GM12878 (cell line): ENCODE data around the gene UNC93A. TPM values are rescaled to one million over a fixed set of nuclear protein-coding genes. Genes with fewer than 3 reads are reported as not detected.

Experiments used
- ATAC-seq: fragments of 200-7000 bp; cut with Tn5 transposase; 3 replicates; pipeline ENCODE4 v1.9.1; 2020; ENCODE audit warnings: mild to moderate bottlenecking, moderate library complexity
- BruUV-seq: library from RNA; stranded (reverse); fragments of 400-500 nt; replicated peaks from 2 replicates; lab custom pipeline; 2021; lab: Mats Ljungman, UMichigan
- CTCF ChIA-PET: fragments of 300-600 bp; sonication (Branson Sonifier 250); formaldehyde crosslinking; extraction: SDS; loops from one replicate; lab custom pipeline; 2021; ENCODE audit warnings: inconsistent platforms; lab: Yijun Ruan, JAX
- POLR2A ChIA-PET: fragments of 350-600 bp; formaldehyde crosslinking; extraction: SDS; loops from one replicate; lab custom pipeline; 2021; ENCODE audit warnings: inconsistent platforms; lab: Charles Lee
- RAD21 ChIA-PET: fragments of 300-600 bp; sonication (Branson Sonifier 250); formaldehyde crosslinking; loops from one replicate; lab custom pipeline; 2023; ENCODE audit warnings: antibody characterized with exemption; ENCODE audit not compliant: unreplicated experiment; lab: Charles Lee
- SMC1A ChIA-PET: fragments of 300-600 bp; sonication (Branson Sonifier 250); formaldehyde crosslinking; loops from one replicate; lab custom pipeline; 2023; ENCODE audit not compliant: unreplicated experiment, uncharacterized antibody; lab: Charles Lee
- DNase-seq: peaks from one replicate; pipeline ENCODE4 v3.0.0-alpha.2; 2011; ENCODE audit warnings: low read depth, low spot score
- FAIRE-seq: peaks from 3 replicates; lab custom pipeline; 2011; peaks lifted over from hg19 to GRCh38; lab: Jason Lieb, UNC
- H2AFZ ChIP-seq: 2 replicates; pipeline ENCODE4 v1.6.0; 2011; ENCODE audit warnings: low read depth, low read length, control low read depth; ENCODE audit not compliant: control insufficient read depth
- H3K27ac ChIP-seq: 2 replicates; pipeline ENCODE4 v1.5.1; 2011; ENCODE audit warnings: control low read depth; ENCODE audit not compliant: control insufficient read depth, insufficient read depth
- H3K27me3 ChIP-seq, 2 experiments: replicated peaks in 1 of 2; 2 replicates each; pipeline versions ENCODE4 v1.6.0 to v1.6.1; 2011; ENCODE audit warnings: low read length in 1 of 2; ENCODE audit not compliant: control insufficient read depth in 2 of 2, insufficient read depth in 2 of 2
- H3K36me3 ChIP-seq, 2 experiments: 2 replicates each; pipeline ENCODE4 v1.5.1; 2011; ENCODE audit warnings: low read length in 1 of 2; ENCODE audit not compliant: control insufficient read depth in 2 of 2, insufficient read depth in 2 of 2
- H3K4me1 ChIP-seq: 2 replicates; pipeline ENCODE4 v1.6.1; 2011; ENCODE audit warnings: mild to moderate bottlenecking, low read length, moderate library complexity, mixed read lengths; ENCODE audit not compliant: control insufficient read depth, insufficient read depth
- H3K4me2 ChIP-seq: 2 replicates; pipeline ENCODE4 v1.6.0; 2011; ENCODE audit warnings: control low read depth; ENCODE audit not compliant: control insufficient read depth, insufficient read depth
- H3K4me3 ChIP-seq: fragments of 200-600 bp; sonication (generic); 2 replicates; pipeline ENCODE4 v1.5.1; 2016
- H3K79me2 ChIP-seq: 2 replicates; pipeline ENCODE4 v1.6.0; 2011; ENCODE audit warnings: low read length; ENCODE audit not compliant: control insufficient read depth, insufficient read depth
- H3K9ac ChIP-seq: 2 replicates; pipeline ENCODE4 v1.8.0; 2011; ENCODE audit warnings: low read length, control low read depth, mixed read lengths; ENCODE audit not compliant: control insufficient read depth, insufficient read depth
- H3K9me3 ChIP-seq: replicated peaks from 3 replicates; pipeline ENCODE4 v1.5.1; 2011; ENCODE audit warnings: mild to moderate bottlenecking, low read length; ENCODE audit not compliant: control insufficient read depth, insufficient read depth
- H4K20me1 ChIP-seq: 2 replicates; pipeline ENCODE4 v1.6.0; 2011; ENCODE audit not compliant: control insufficient read depth, insufficient read depth
- ATF3 ChIP-seq: IDR thresholded peaks from 2 replicates; pipeline ENCODE4 v1.6.1; 2011; ENCODE audit warnings: low read depth, mild to moderate bottlenecking, low read length, moderate library complexity, borderline replicate concordance; ENCODE audit errors: extremely low read depth
- CREM ChIP-seq: IDR thresholded peaks from 2 replicates; pipeline ENCODE4 v1.6.1; 2014; ENCODE audit warnings: antibody characterized with exemption, low read depth
- JUNB ChIP-seq: IDR thresholded peaks from 2 replicates; pipeline ENCODE4 v1.6.1; 2016; ENCODE audit warnings: antibody characterized with exemption, mild to moderate bottlenecking
- NR2F1 ChIP-seq: fragments of 450-650 bp; conservative IDR thresholded peaks from 2 replicates; pipeline ENCODE4 v1.6.1; 2017; ENCODE audit warnings: mild to moderate bottlenecking
- POLR2A ChIP-seq: IDR thresholded peaks from 2 replicates; pipeline ENCODE4 v1.6.1; 2011; ENCODE audit warnings: low read depth, mild to moderate bottlenecking, low read length
- RBBP5 ChIP-seq: fragments of 200-600 bp; sonication (generic); conservative IDR thresholded peaks from 2 replicates; pipeline ENCODE4 v1.6.1; 2016
- RFX5 ChIP-seq: IDR thresholded peaks from 2 replicates; pipeline ENCODE4 v1.6.1; 2011; ENCODE audit warnings: low read depth, low read length, improper control_type of control experiment
- TAF1 ChIP-seq: IDR thresholded peaks from 2 replicates; pipeline ENCODE4 v1.6.1; 2011; ENCODE audit warnings: mild to moderate bottlenecking, low read depth, low read length, borderline replicate concordance
- TCF12 ChIP-seq: IDR thresholded peaks from 2 replicates; pipeline ENCODE4 v1.6.1; 2011; ENCODE audit warnings: low read depth, mild to moderate bottlenecking, low read length
- WGBS: methylation state at CpG from one replicate; pipeline ENCODE4 v1.1.6; 2016; ENCODE audit warnings: low lambda C conversion rate; ENCODE audit not compliant: insufficient replicate concordance, insufficient coverage; ENCODE audit errors: missing lambda C conversion rate; 5-methylcytosine and 5-hydroxymethylcytosine counted together
- in situ Hi-C: fragments of 300-500 bp; cut with MboI; formaldehyde crosslinking; loops from 9 replicates; pipeline ENCODE4 v1.14.3; 2018; ENCODE audit warnings: mixed read lengths
- intact Hi-C: fragments of 100-400 bp; cut with micrococcal nuclease; formaldehyde crosslinking; loops from one replicate; pipeline ENCODE4 v1.14.2; 2022; ENCODE audit not compliant: unreplicated experiment
- polyA plus RNA-seq, 11 experiments: library from polyadenylated mRNA; depleted of rRNA in 4 of 11; unstranded in 6 of 11; stranded (reverse) in 5 of 11; fragments of >200 nt; fragmentation: Nextera tagmentation in 4 of 11; fragmentation: Illumina TruSeq in 1 of 11; extraction: Ambion mirVana in 4 of 11; extraction: Trizol in 1 of 11; gene quantifications; 1 replicate in 1 of 11; 2 replicates in 10 of 11; pipeline versions ENCODE4 v1.2.1 to v1.2.3, GENCODE V29; 2011 to 2016; ENCODE audit warnings: inconsistent platforms in 2 of 11, missing spikeins in 2 of 11, low read depth in 1 of 11
- total RNA-seq, 4 experiments: library from RNA; depleted of rRNA in 3 of 4; stranded (reverse); fragments of >200 nt in 3 of 4; fragmentation: Illumina TruSeq in 1 of 4; extraction: Trizol in 1 of 4; gene quantifications; 2 replicates each; pipeline versions ENCODE4 v1.2.1 to v1.2.3, GENCODE V29; 2013 to 2021

Gene UNC93A
- total and polyA plus RNA-seq, 10 of the 15 experiments (the other 5 are each of a cell fraction or from before 2014, with no cell fraction given) = 0.37 TPM; not detected in 9

- BruUV-seq = no TSS peak
- H3K4me1 ChIP-seq = no peaks in the 10 kb centered on the region
- no peak overlapping the region for H3K4me2 ChIP-seq
- H3K4me3 ChIP-seq = no peak overlapping the region
- ATAC-seq = no peak
- ChIA-PET CTCF (no interaction called here), SMC1A (no interaction called here), POLR2A (no interaction called here), RAD21 (no interaction called here)
- H3K9me3 ChIP-seq = no peaks in the 10 kb centered on the region
- no peak overlapping the region for H3K27ac ChIP-seq
- H2AFZ ChIP-seq = no peak overlapping the region
- H3K79me2 ChIP-seq = no peaks in the 10 kb centered on the region
- 32% methylated on average over 10 of the region's 10 CpGs for WGBS
- no peak for TF ChIP-seq CREM
- TF ChIP-seq RFX5 = no peak
- no peak for TF ChIP-seq JUNB
- no peak for TF ChIP-seq NR2F1
- no peak for TF ChIP-seq POLR2A
- TF ChIP-seq TAF1 = no peak
- no peak for TF ChIP-seq RBBP5
- TF ChIP-seq ATF3 = no peak
- TF ChIP-seq TCF12 = no peak
- H3K27me3 ChIP-seq = peaks cover 1 to 6% of the 10 kb centered on the region in 2 experiments; a peak in 2 of 4 replicates
- in situ Hi-C loops = loop anchor here (5.0 kb wide), 1 partner anchor 521 kb away; no protein-coding TSS in a partner anchor
- intact Hi-C loops = loop anchor here (5.0 kb wide), 1 partner anchor 516 kb away; no protein-coding TSS in a partner anchor
- no peak for FAIRE-seq
- H3K9ac ChIP-seq = no peak overlapping the region
- H4K20me1 ChIP-seq = no peaks in the 10 kb centered on the region
- DNase-seq = no peak
- H3K36me3 ChIP-seq = no peaks in the 10 kb centered on the region
Observed at GRCh38 chr6:167293088-167293589, 2.0 kb downstream of the UNC93A start.
